HepG2 (cell line): ENCODE measurements around the gene CAPN7. TPM values are rescaled to one million over a fixed set of nuclear protein-coding genes. Genes with fewer than 3 reads are reported as not detected.

Source experiments
- ARNT2 ChIP-seq: sonication (generic); formaldehyde crosslinking; IDR thresholded peaks from 2 replicates; pipeline ENCODE4 v1.8.0; 2022; ENCODE audit warnings: mild to moderate bottlenecking, low read depth, missing genetic modification reagents, moderate library complexity
- CHD4 ChIP-seq: fragments of 200-600 bp; sonication (generic); IDR thresholded peaks from 2 replicates; pipeline ENCODE4 v1.7.0; 2017; ENCODE audit warnings: mild to moderate bottlenecking, low read length, borderline replicate concordance
- HOXA5 ChIP-seq: sonication (generic); formaldehyde crosslinking; IDR thresholded peaks from 2 replicates; pipeline ENCODE4 v1.4.0; 2020; ENCODE audit warnings: missing genetic modification reagents
- IRF2 ChIP-seq: IDR thresholded peaks from 2 replicates; pipeline ENCODE4 v1.6.1; 2018; ENCODE audit warnings: missing genetic modification reagents, missing compliant biosample characterization
- MXD3 ChIP-seq: IDR thresholded peaks from 2 replicates; pipeline ENCODE4 v1.6.1; 2016; ENCODE audit warnings: mild to moderate bottlenecking, missing biosample characterization, missing genetic modification reagents
- NKX3-1 ChIP-seq: sonication (generic); formaldehyde crosslinking; IDR thresholded peaks from 2 replicates; pipeline ENCODE4 v1.5.0; 2020; ENCODE audit warnings: missing genetic modification reagents
- NR1H2 ChIP-seq: sonication (generic); formaldehyde crosslinking; IDR thresholded peaks from 2 replicates; pipeline ENCODE4 v1.8.1; 2022; ENCODE audit warnings: low read depth, missing genetic modification reagents, borderline replicate concordance
- NR2F2 ChIP-seq: IDR thresholded peaks from 2 replicates; pipeline ENCODE4 v1.6.1; 2012; ENCODE audit warnings: low read depth, inconsistent platforms, borderline replicate concordance
- PITX1 ChIP-seq: sonication (generic); formaldehyde crosslinking; IDR thresholded peaks from 2 replicates; pipeline ENCODE4 v1.5.1; 2020; ENCODE audit warnings: mild to moderate bottlenecking, missing genetic modification reagents
- SALL1 ChIP-seq: sonication (generic); formaldehyde crosslinking; IDR thresholded peaks from 2 replicates; pipeline ENCODE4 v1.8.0; 2022; ENCODE audit warnings: mild to moderate bottlenecking, missing genetic modification reagents
- SMARCE1 ChIP-seq: fragments of 450-650 bp; IDR thresholded peaks from 2 replicates; pipeline ENCODE4 v1.6.1; 2017; ENCODE audit warnings: borderline replicate concordance
- TIGD3 ChIP-seq: sonication (generic); formaldehyde crosslinking; IDR thresholded peaks from 2 replicates; pipeline ENCODE4 v1.5.1; 2020; ENCODE audit warnings: mild to moderate bottlenecking, missing genetic modification reagents, borderline replicate concordance
- ZBTB33 ChIP-seq: sonication (generic); formaldehyde crosslinking; IDR thresholded peaks from 2 replicates; pipeline ENCODE4 v1.4.0; 2020; ENCODE audit warnings: missing genetic modification reagents
- ZC3H4 ChIP-seq: sonication (generic); formaldehyde crosslinking; IDR thresholded peaks from 2 replicates; pipeline ENCODE4 v1.4.0; 2020; ENCODE audit warnings: missing genetic modification reagents, borderline replicate concordance
- ZFP36L2 ChIP-seq: sonication (generic); formaldehyde crosslinking; IDR thresholded peaks from 2 replicates; pipeline ENCODE4 v1.4.0; 2020; ENCODE audit warnings: missing genetic modification reagents
- ZKSCAN1 ChIP-seq: fragments of 150-350 bp; IDR thresholded peaks from 2 replicates; pipeline ENCODE4 v1.6.1; 2014; ENCODE audit warnings: low read length
- ZMAT3 ChIP-seq: sonication (generic); formaldehyde crosslinking; conservative IDR thresholded peaks from 2 replicates; pipeline ENCODE4 v1.7.0; 2021; ENCODE audit warnings: missing genetic modification reagents
- ZNF264 ChIP-seq: sonication (generic); formaldehyde crosslinking; IDR thresholded peaks from 2 replicates; pipeline ENCODE4 v1.4.0; 2020; ENCODE audit warnings: missing genetic modification reagents
- ZNF513 ChIP-seq: sonication (generic); formaldehyde crosslinking; conservative IDR thresholded peaks from 2 replicates; pipeline ENCODE4 v1.5.0; 2020; ENCODE audit warnings: missing genetic modification reagents
- ZNF646 ChIP-seq: sonication (generic); formaldehyde crosslinking; IDR thresholded peaks from 2 replicates; pipeline ENCODE4 v1.9.0; 2021; ENCODE audit warnings: mild to moderate bottlenecking, missing genetic modification reagents
- polyA plus RNA-seq, 8 experiments: library from polyadenylated mRNA; depleted of rRNA in 3 of 8; stranded (reverse) in 7 of 8; unstranded in 1 of 8; fragments of >200 nt; fragmentation: Illumina TruSeq in 4 of 8; extraction: Trizol in 4 of 8; gene quantifications; 2 replicates each; pipeline versions ENCODE4 v1.2.1 to v1.2.3, GENCODE V29; 2011 to 2016; ENCODE audit warnings: low read depth in 4 of 8, missing spikeins in 1 of 8, mixed read lengths in 1 of 8; ENCODE audit not compliant: insufficient read depth in 1 of 8
- total RNA-seq, 5 experiments: library from RNA; depleted of rRNA; stranded (reverse); fragments of >200 nt; fragmentation: Illumina TruSeq; extraction: Trizol; gene quantifications; 2 replicates each; pipeline ENCODE4 v1.2.3, GENCODE V29; 2016; ENCODE audit warnings: low read depth in 1 of 5

Gene CAPN7
- total and polyA plus RNA-seq, 2 of the 13 experiments (the other 11 are each of a cell fraction or from before 2014, with no cell fraction given) = 16.7 to 36.8 TPM

GRCh38 chr3:15171096-15171495, 35.0 kb upstream of the CAPN7 start (continued):
- TF ChIP-seq ZFP36L2 = no peak
- no peak for TF ChIP-seq ZC3H4 (CRISPR knock-in tag)
- peak; percentile 92; the same call in 1 of the 2 replicates for TF ChIP-seq SALL1 (CRISPR knock-in tag)
- peak; percentile 67; the same call in 1 of the 2 replicates for TF ChIP-seq ZNF264 (CRISPR knock-in tag)
- peak; percentile 33; the same call in 1 of the 2 replicates for TF ChIP-seq HOXA5 (CRISPR knock-in tag)
- TF ChIP-seq ZKSCAN1 = 0 out of 2 replicates have a peak, but pooled peaks have one; percentile 48
- TF ChIP-seq ZMAT3 (CRISPR knock-in tag) = no peak
- no peak for TF ChIP-seq NKX3-1 (CRISPR knock-in tag)
- TF ChIP-seq NR1H2 (CRISPR knock-in tag) = no peak
- TF ChIP-seq MXD3 (CRISPR knock-in tag) = no peak
- no peak for TF ChIP-seq ZNF646 (CRISPR knock-in tag)
- no peak for TF ChIP-seq TIGD3 (CRISPR knock-in tag)
- no peak for TF ChIP-seq ZNF513
- peak; percentile 94 for TF ChIP-seq PITX1 (CRISPR knock-in tag)
- no peak for TF ChIP-seq ARNT2 (CRISPR knock-in tag)
- TF ChIP-seq NR2F2 = peak; percentile 88
- peak; percentile 39; the same call in 1 of the 2 replicates for TF ChIP-seq ZBTB33 (CRISPR knock-in tag)
- no peak for TF ChIP-seq SMARCE1
- peak; percentile 30; the same call in 1 of the 2 replicates for TF ChIP-seq CHD4
- peak; percentile 96 for TF ChIP-seq IRF2 (CRISPR knock-in tag)
